HAP-1 (cell line): Measurements from ENCODE around the gene KCTD4.
"Not testable (repeated sequence)": the region's sequence is repeated elsewhere in the genome, so short reads cannot be mapped to it uniquely, and the experiment has no call there.

Source experiments
- DNase-seq, 2 experiments: peaks; one replicate each; pipeline ENCODE4 v3.0.0-alpha.2; 2016 to 2020; ENCODE audit warnings: low spot score in 2 of 2
- H3K27me3 ChIP-seq: fragments of 250-450 bp; sonication (Bioruptor Pico); 2 replicates; pipeline ENCODE4 v1.5.1; 2020; ENCODE audit warnings: low read depth, mild to moderate bottlenecking, moderate library complexity
- H3K36me3 ChIP-seq: fragments of 250-450 bp; sonication (Bioruptor Pico); replicated peaks from 2 replicates; pipeline ENCODE4 v1.5.1; 2020; ENCODE audit warnings: mild to moderate bottlenecking
- H3K4me1 ChIP-seq: fragments of 250-450 bp; sonication (Bioruptor Pico); 2 replicates; pipeline ENCODE4 v1.5.1; 2020; ENCODE audit warnings: mild to moderate bottlenecking
- H3K4me3 ChIP-seq: fragments of 250-450 bp; sonication (Bioruptor Pico); 2 replicates; pipeline ENCODE4 v1.5.1; 2020; ENCODE audit warnings: mild to moderate bottlenecking, moderate library complexity
- H3K9me3 ChIP-seq: fragments of 250-450 bp; sonication (Bioruptor Pico); 2 replicates; pipeline ENCODE4 v1.5.1; 2020; ENCODE audit warnings: mild to moderate bottlenecking, moderate library complexity
- in situ Hi-C: fragments of 300-500 bp; cut with MboI; formaldehyde crosslinking; loops from 3 replicates; pipeline ENCODE4 v1.14.3; 2020; ENCODE audit warnings: low sequenced_read_pairs, inconsistent platforms, mixed read lengths

KCTD4 gene

GRCh38 chr13:45200701-45201232, at the start of gene KCTD4:
Gene KCTD4, minus strand, starts transcription at chr13:45201045. Its CDS starts 6,478 bp downstream, at chr13:45194567.
- in situ Hi-C loops, result no loop called here

GRCh38 chr13:45249662-45250061, 48.8 kb upstream of the KCTD4 start:
- in situ Hi-C loops, result no loop called here
- H3K36me3 ChIP-seq, result peaks cover 6% of the 10 kb centered on the region
- H3K4me1 ChIP-seq, result no peaks in the 10 kb centered on the region
- no peak for DNase-seq
- no peaks in the 10 kb centered on the region for H3K9me3 ChIP-seq
- no peaks in the 10 kb centered on the region for H3K27me3 ChIP-seq
- no peak overlapping the region for H3K4me3 ChIP-seq

More at GRCh38 chr13:45200701-45201232, at the start of gene KCTD4:
- H3K36me3 ChIP-seq, result no peaks in the 10 kb centered on the region; the same call in 1 of the 2 replicates
- no peaks in the 10 kb centered on the region for H3K4me1 ChIP-seq
- no peaks in the 10 kb centered on the region for H3K9me3 ChIP-seq
- no peaks in the 10 kb centered on the region for H3K27me3 ChIP-seq
- H3K4me3 ChIP-seq, result no peak within 1 kb of the TSS
- DNase-seq, result no peak

GRCh38 chr13:45244736-45245135, 43.9 kb upstream of the KCTD4 start:
- H3K4me3 ChIP-seq, H3K9me3 ChIP-seq, H3K36me3 ChIP-seq, in situ Hi-C loops, H3K4me1 ChIP-seq, DNase-seq, H3K27me3 ChIP-seq: not testable (repeated sequence)

- no peaks in the 10 kb centered on the region for H3K4me1 ChIP-seq
- H3K9me3 ChIP-seq, result no peaks in the 10 kb centered on the region
- no peak overlapping the region for H3K4me3 ChIP-seq
- DNase-seq, result no peak
- H3K27me3 ChIP-seq, result no peaks in the 10 kb centered on the region
- no peaks in the 10 kb centered on the region for H3K36me3 ChIP-seq
- in situ Hi-C loops, result no loop called here
Observed at GRCh38 chr13:45243077-45243476, 42.2 kb upstream of the KCTD4 start.

GRCh38 chr13:45242524-45242923, 41.7 kb upstream of the KCTD4 start:
- in situ Hi-C loops, result no loop called here
- Histone ChIP-seq H3K4me3 (no peak overlapping the region), H3K27me3 (no peaks in the 10 kb centered on the region), H3K36me3 (no peaks in the 10 kb centered on the region), H3K9me3 (no peaks in the 10 kb centered on the region), H3K4me1 (no peaks in the 10 kb centered on the region)
- DNase-seq, result no peak

- no peak for DNase-seq
- in situ Hi-C loops, result no loop called here
- no peaks in the 10 kb centered on the region for H3K4me1 ChIP-seq
- H3K27me3 ChIP-seq, result no peaks in the 10 kb centered on the region
- no peak overlapping the region for H3K4me3 ChIP-seq
- H3K36me3 ChIP-seq, result no peaks in the 10 kb centered on the region
- no peaks in the 10 kb centered on the region for H3K9me3 ChIP-seq
Observed at GRCh38 chr13:45242070-45242469, 41.2 kb upstream of the KCTD4 start.

- in situ Hi-C loops, result no loop called here
- Histone ChIP-seq H3K4me1 (no peaks in the 10 kb centered on the region), H3K9me3 (no peaks in the 10 kb centered on the region), H3K36me3 (no peaks in the 10 kb centered on the region), H3K4me3 (no peak overlapping the region), H3K27me3 (no peaks in the 10 kb centered on the region)
- DNase-seq, result no peak
Observed at GRCh38 chr13:45240143-45240542, 39.3 kb upstream of the KCTD4 start.

GRCh38 chr13:45238945-45239795, 38.3 kb upstream of the KCTD4 start:
- Histone ChIP-seq H3K27me3 (no peaks in the 10 kb centered on the region), H3K36me3 (no peaks in the 10 kb centered on the region), H3K9me3 (no peaks in the 10 kb centered on the region), H3K4me3 (no peak overlapping the region), H3K4me1 (no peaks in the 10 kb centered on the region)
- in situ Hi-C loops, result no loop called here
- DNase-seq, result no peak

GRCh38 chr13:45232591-45232990, 31.7 kb upstream of the KCTD4 start:
- H3K4me3 ChIP-seq, result no peak overlapping the region
- H3K9me3 ChIP-seq, result no peaks in the 10 kb centered on the region
- H3K36me3 ChIP-seq, result no peaks in the 10 kb centered on the region
- no peaks in the 10 kb centered on the region for H3K4me1 ChIP-seq
- in situ Hi-C loops, result no loop called here
- DNase-seq, result no peak
- no peaks in the 10 kb centered on the region for H3K27me3 ChIP-seq

- H3K27me3 ChIP-seq, result no peaks in the 10 kb centered on the region
- no peak overlapping the region for H3K4me3 ChIP-seq
- no peak for DNase-seq
- in situ Hi-C loops, result no loop called here
- H3K4me1 ChIP-seq, result no peaks in the 10 kb centered on the region
- no peaks in the 10 kb centered on the region for H3K9me3 ChIP-seq
- H3K36me3 ChIP-seq, result no peaks in the 10 kb centered on the region
Observed at GRCh38 chr13:45231722-45232121, 30.9 kb upstream of the KCTD4 start.

GRCh38 chr13:45231305-45231704, 30.5 kb upstream of the KCTD4 start:
- no peak for DNase-seq
- Histone ChIP-seq H3K4me3 (no peak overlapping the region), H3K36me3 (no peaks in the 10 kb centered on the region), H3K9me3 (no peaks in the 10 kb centered on the region), H3K4me1 (no peaks in the 10 kb centered on the region), H3K27me3 (no peaks in the 10 kb centered on the region)
- in situ Hi-C loops, result no loop called here

- Histone ChIP-seq H3K4me1 (no peaks in the 10 kb centered on the region), H3K9me3 (no peaks in the 10 kb centered on the region), H3K4me3 (no peak overlapping the region), H3K36me3 (no peaks in the 10 kb centered on the region), H3K27me3 (no peaks in the 10 kb centered on the region)
- in situ Hi-C loops, result no loop called here
- DNase-seq, result no peak
Observed at GRCh38 chr13:45229172-45229571, 28.3 kb upstream of the KCTD4 start.

- Histone ChIP-seq H3K4me1 (no peaks in the 10 kb centered on the region), H3K36me3 (no peaks in the 10 kb centered on the region), H3K27me3 (no peaks in the 10 kb centered on the region), H3K9me3 (no peaks in the 10 kb centered on the region), H3K4me3 (no peak overlapping the region)
- no peak for DNase-seq
- in situ Hi-C loops, result no loop called here
Observed at GRCh38 chr13:45228002-45228401, 27.2 kb upstream of the KCTD4 start.

- Histone ChIP-seq H3K4me1 (peaks cover 10% of the 10 kb centered on the region), H3K27me3 (no peaks in the 10 kb centered on the region), H3K4me3 (no peak overlapping the region), H3K36me3 (no peaks in the 10 kb centered on the region), H3K9me3 (no peaks in the 10 kb centered on the region)
- in situ Hi-C loops, result no loop called here
- no peak for DNase-seq
Observed at GRCh38 chr13:45226024-45226423, 25.2 kb upstream of the KCTD4 start.
